Kidney (tissue), 14 donors: Measurements from ENCODE around the gene BMP4. TPM values are rescaled to one million over a fixed set of nuclear protein-coding genes. Genes with fewer than 3 reads are reported as not detected.
"Not testable (repeated sequence)": the region's sequence is repeated elsewhere in the genome, so short reads cannot be mapped to it uniquely, and the experiment has no call there.

Source experiments
- DNase-seq, 5 donors: peaks; one replicate each; pipeline ENCODE4 v3.0.0-alpha.2; 2013 to 2020
- FAIRE-seq: peaks from 2 replicates; lab custom pipeline; 2012; peaks lifted over from hg19 to GRCh38; lab: Jason Lieb, UNC
- H3K27ac ChIP-seq, 2 donors: one replicate each; pipeline ENCODE4 v1.7.0; 2013; ENCODE audit warnings: low read depth in 2 of 2, low read length in 2 of 2, inconsistent platforms in 1 of 2
- H3K27me3 ChIP-seq: one replicate; pipeline ENCODE4 v1.7.1; 2013; ENCODE audit warnings: low read length, inconsistent platforms; ENCODE audit not compliant: control insufficient read depth, insufficient read depth
- H3K36me3 ChIP-seq, 3 donors: one replicate each; pipeline versions ENCODE4 v1.7.0 to v1.7.1; 2013; ENCODE audit warnings: low read length in 3 of 3, control low read depth in 1 of 3, inconsistent platforms in 1 of 3; ENCODE audit not compliant: insufficient read depth in 3 of 3, control insufficient read depth in 2 of 3
- H3K4me1 ChIP-seq, 3 donors: one replicate each; pipeline versions ENCODE4 v1.7.0 to v1.7.1; 2013; ENCODE audit warnings: low read length in 3 of 3, inconsistent platforms in 1 of 3, low read depth in 1 of 3; ENCODE audit not compliant: control insufficient read depth in 2 of 3, insufficient read depth in 2 of 3
- H3K4me3 ChIP-seq, 3 donors: one replicate each; pipeline versions ENCODE4 v1.7.0 to v1.8.1; 2013; ENCODE audit warnings: low read length in 3 of 3, control low read depth in 1 of 3, inconsistent platforms in 1 of 3
- H3K9ac ChIP-seq, 3 donors: one replicate each; pipeline versions ENCODE4 v1.7.0 to v1.7.1; 2013; ENCODE audit warnings: low read length in 3 of 3, control low read depth in 1 of 3, inconsistent platforms in 1 of 3
- H3K9me3 ChIP-seq, 3 donors: one replicate each; pipeline versions ENCODE4 v1.7.0 to v1.7.1; 2013; ENCODE audit warnings: low read length in 3 of 3, control low read depth in 1 of 3, inconsistent platforms in 1 of 3; ENCODE audit not compliant: control insufficient read depth in 2 of 3, insufficient read depth in 1 of 3
- intact Hi-C: fragments of 100-400 bp; cut with DNase I; formaldehyde crosslinking; loops from one replicate; pipeline ENCODE4 v1.11.1; 2022
- polyA plus RNA-seq: library from polyadenylated mRNA; stranded (reverse); fragments of 350-450 nt; fragmentation: Illumina TruSeq; extraction: RNeasy Lipid Tissue Mini Kit (QIAGEN cat#74804); gene quantifications from one replicate; pipeline ENCODE4 v1.2.3, GENCODE V29; 2014; ENCODE audit warnings: low read depth, low replicate concordance; ENCODE audit not compliant: insufficient read depth
- total RNA-seq: library from RNA; stranded (reverse); fragmentation: NEBNext Ultra II Directional; extraction: Animal tissue kit (Norgen Biotek cat#: 25700); gene quantifications from one replicate; pipeline ENCODE4 v1.2.1, GENCODE V29; 2021
- TF ChIP-seq, protein P1 (sequence below): IDR thresholded peaks from 3 replicates; pipeline ENCODE4 v1.5.1; 2012; ENCODE audit warnings: mild to moderate bottlenecking, moderate library complexity, borderline replicate concordance; ENCODE audit not compliant: insufficient read depth; ENCODE audit errors: extremely low read depth
- donor health status: control.
- donor health status: control.
- donor health status: control.
- donor health status: control.
- donor health status: control.
- donor health status: DM: yes; HTN: yes; CAD: no.
- donor health status: Normal renal cell carcinoma (clear cell type).

BMP4 gene
- total and polyA plus RNA-seq, 2 donors from 2014 or later, result 9.9 to 11.2 TPM

DNA sequence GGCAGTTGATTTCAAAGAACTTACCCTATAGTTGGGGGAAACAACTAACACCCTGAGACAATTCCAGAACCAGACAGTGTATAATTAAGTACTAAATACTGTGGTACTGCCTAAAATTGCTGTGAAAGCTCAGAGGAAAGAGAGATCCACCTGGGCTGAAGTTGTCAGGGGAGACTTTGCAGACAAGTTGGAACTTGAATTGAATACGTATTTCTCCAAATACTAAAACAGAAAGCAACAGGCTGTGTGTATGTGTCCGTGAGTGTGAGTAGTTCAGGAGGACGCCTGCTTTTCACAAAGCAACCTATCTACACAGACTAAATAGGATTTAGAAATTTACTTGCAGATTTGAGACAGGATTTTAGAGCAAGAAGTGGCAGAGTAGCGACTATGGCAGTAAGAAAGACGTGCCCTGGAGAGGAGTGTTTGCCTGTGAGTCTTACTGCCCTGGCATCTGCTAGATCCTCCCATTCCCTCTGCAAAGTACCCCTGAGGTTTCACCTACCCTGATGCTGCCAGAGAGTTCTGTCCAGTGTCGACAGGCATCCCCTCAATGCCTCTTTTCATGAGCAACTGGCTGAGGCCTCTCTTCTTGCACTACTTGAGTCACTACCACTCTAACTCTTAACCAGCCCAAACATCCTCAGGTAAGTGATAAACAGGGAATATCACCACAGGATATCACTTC, 37.4 kb upstream of the BMP4 start:
- no peak for FAIRE-seq
- Histone ChIP-seq H3K27ac (no peak overlapping the region), H3K4me3 (no peak overlapping the region), H3K9ac (no peak overlapping the region), H3K27me3 (no peaks in the 10 kb centered on the region), H3K9me3 (no peaks in the 10 kb centered on the region), H3K4me1 (no peaks in the 10 kb centered on the region), H3K36me3 (no peaks in the 10 kb centered on the region)
- intact Hi-C loops, result no loop called here
- DNase-seq, result no peak
- TF ChIP-seq, protein P1, sequence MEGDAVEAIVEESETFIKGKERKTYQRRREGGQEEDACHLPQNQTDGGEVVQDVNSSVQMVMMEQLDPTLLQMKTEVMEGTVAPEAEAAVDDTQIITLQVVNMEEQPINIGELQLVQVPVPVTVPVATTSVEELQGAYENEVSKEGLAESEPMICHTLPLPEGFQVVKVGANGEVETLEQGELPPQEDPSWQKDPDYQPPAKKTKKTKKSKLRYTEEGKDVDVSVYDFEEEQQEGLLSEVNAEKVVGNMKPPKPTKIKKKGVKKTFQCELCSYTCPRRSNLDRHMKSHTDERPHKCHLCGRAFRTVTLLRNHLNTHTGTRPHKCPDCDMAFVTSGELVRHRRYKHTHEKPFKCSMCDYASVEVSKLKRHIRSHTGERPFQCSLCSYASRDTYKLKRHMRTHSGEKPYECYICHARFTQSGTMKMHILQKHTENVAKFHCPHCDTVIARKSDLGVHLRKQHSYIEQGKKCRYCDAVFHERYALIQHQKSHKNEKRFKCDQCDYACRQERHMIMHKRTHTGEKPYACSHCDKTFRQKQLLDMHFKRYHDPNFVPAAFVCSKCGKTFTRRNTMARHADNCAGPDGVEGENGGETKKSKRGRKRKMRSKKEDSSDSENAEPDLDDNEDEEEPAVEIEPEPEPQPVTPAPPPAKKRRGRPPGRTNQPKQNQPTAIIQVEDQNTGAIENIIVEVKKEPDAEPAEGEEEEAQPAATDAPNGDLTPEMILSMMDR, result no peak

- Histone ChIP-seq H3K27ac (no peak overlapping the region), H3K4me1 (no peaks in the 10 kb centered on the region), H3K9me3 (no peaks in the 10 kb centered on the region), H3K27me3 (no peaks in the 10 kb centered on the region), H3K36me3 (no peaks in the 10 kb centered on the region), H3K9ac (no peak overlapping the region), H3K4me3 (no peak overlapping the region)
- TF ChIP-seq, protein P1, result no peak
- no peak for DNase-seq
- no peak for FAIRE-seq
- intact Hi-C loops, result no loop called here
These were observed 34.4 kb upstream of the BMP4 start for GRCh38 chr14:53990978-53991377.

DNA sequence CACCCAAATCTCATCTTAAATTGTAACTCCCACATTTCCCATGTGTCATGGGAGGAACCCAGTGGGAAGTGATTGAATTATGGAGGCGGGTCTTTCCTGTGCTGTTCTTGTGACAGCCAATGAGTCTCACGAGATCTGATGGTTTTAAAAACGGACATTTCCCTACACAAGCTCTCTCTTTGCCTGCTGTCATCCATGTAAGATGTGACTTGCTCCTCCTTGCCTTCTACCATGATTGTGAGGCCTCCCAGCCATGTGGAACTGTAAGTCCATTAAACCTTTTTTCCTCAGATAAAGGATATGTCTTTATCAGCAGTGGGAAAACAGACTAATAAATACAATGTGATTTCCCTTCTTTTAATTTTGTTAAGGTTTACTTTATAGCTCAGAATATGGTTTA, 30.1 kb upstream of the BMP4 start:
- H3K4me3 ChIP-seq, FAIRE-seq, H3K36me3 ChIP-seq, intact Hi-C loops, H3K9ac ChIP-seq, H3K9me3 ChIP-seq, DNase-seq, H3K4me1 ChIP-seq, H3K27ac ChIP-seq, H3K27me3 ChIP-seq: not testable (repeated sequence)

DNA sequence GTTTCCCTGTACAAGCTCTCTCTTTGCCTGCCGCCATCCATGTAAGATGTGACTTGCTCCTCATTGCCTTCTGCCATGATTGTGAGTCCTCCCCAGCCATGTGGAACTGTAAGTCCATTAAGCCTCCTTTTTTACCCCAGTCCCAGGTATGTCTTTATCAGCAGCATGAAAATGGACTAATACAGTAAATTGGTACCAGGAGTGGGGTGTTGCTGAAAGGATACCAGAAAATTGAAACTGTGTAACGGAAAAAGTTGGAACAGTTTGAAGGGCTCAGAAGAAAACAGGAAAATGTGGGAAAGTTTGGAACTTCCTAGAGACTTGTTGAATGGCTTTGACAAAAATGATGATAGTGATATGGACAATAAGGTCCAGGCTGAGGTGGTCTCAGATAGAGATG, 28.3 kb upstream of the BMP4 start:
- DNase-seq, intact Hi-C loops, H3K27me3 ChIP-seq, H3K36me3 ChIP-seq, H3K9me3 ChIP-seq, H3K27ac ChIP-seq, FAIRE-seq, H3K4me3 ChIP-seq, H3K4me1 ChIP-seq, H3K9ac ChIP-seq: not testable (repeated sequence)
